H1 (cell line): ENCODE measurements around the gene ARHGEF3.

Experiments used
- EP300 ChIP-seq, 2 experiments: IDR thresholded peaks; 1 replicate in 1 of 2; 2 replicates in 1 of 2; pipeline ENCODE4 v1.6.1; 2011 to 2012; ENCODE audit warnings: low read depth in 2 of 2, low read length in 2 of 2, mild to moderate bottlenecking in 2 of 2, borderline replicate concordance in 1 of 2, inconsistent platforms in 1 of 2, moderate library complexity in 1 of 2
- JUND ChIP-seq: IDR thresholded peaks from 2 replicates; pipeline ENCODE4 v1.6.1; 2011; ENCODE audit warnings: mild to moderate bottlenecking, improper control_type of control experiment, low read length
- POLR2A ChIP-seq, 2 experiments: IDR thresholded peaks; 1 replicate in 1 of 2; 2 replicates in 1 of 2; pipeline ENCODE4 v1.6.1; 2011; ENCODE audit warnings: low read depth in 2 of 2, low read length in 2 of 2, mild to moderate bottlenecking in 2 of 2; ENCODE audit errors: control extremely low read depth in 1 of 2
- SP2 ChIP-seq: IDR thresholded peaks from 2 replicates; pipeline ENCODE4 v1.6.1; 2012; ENCODE audit warnings: mild to moderate bottlenecking, low read length, inconsistent platforms
- TAF1 ChIP-seq: IDR thresholded peaks from 2 replicates; pipeline ENCODE4 v1.6.1; 2011; ENCODE audit warnings: mild to moderate bottlenecking, low read depth, low read length
- TCF12 ChIP-seq: IDR thresholded peaks from 2 replicates; pipeline ENCODE4 v1.6.1; 2011; ENCODE audit warnings: low read depth, mild to moderate bottlenecking, low read length

GRCh38 chr3:56790016-56790821, 11.5 kb downstream of the ARHGEF3 start:
- TF ChIP-seq POLR2A (IDR thresholded peaks at IDR 0.05; ENCODE audit: control extremely low read depth in 1 of 2, low read depth in 2 of 2, low read length in 2 of 2) (no peak), JUND (no peak), EP300 (IDR thresholded peaks at IDR 0.05; ENCODE audit: borderline replicate concordance in 1 of 2, low read depth in 2 of 2, low read length in 2 of 2) (no peak), SP2 (no peak), TAF1 (no peak), TCF12 (no peak)
